Muscle layer of colon (tissue), 2 donors: ENCODE results near the gene ULBP2.
"Not testable (repeated sequence)": the region's sequence is repeated elsewhere in the genome, so short reads cannot be mapped to it uniquely, and the experiment has no call there.

ENCODE experiments used
- H3K27ac ChIP-seq: one replicate; pipeline ENCODE4 v1.7.0; 2013; ENCODE audit warnings: low read depth, mild to moderate bottlenecking, low read length, moderate library complexity
- H3K27me3 ChIP-seq, 2 donors: one replicate each; pipeline ENCODE4 v1.7.0; 2013; ENCODE audit warnings: low read length in 2 of 2, mild to moderate bottlenecking in 2 of 2; ENCODE audit not compliant: insufficient read depth in 2 of 2, control insufficient read depth in 1 of 2
- H3K36me3 ChIP-seq: one replicate; pipeline ENCODE4 v1.7.0; 2013; ENCODE audit warnings: mild to moderate bottlenecking, low read length; ENCODE audit not compliant: insufficient read depth
- H3K4me1 ChIP-seq: one replicate; pipeline ENCODE4 v1.7.0; 2013; ENCODE audit warnings: mild to moderate bottlenecking, low read length; ENCODE audit not compliant: insufficient read depth
- H3K4me3 ChIP-seq, 2 donors: one replicate each; pipeline ENCODE4 v1.7.0; 2013; ENCODE audit warnings: low read length in 2 of 2, low read depth in 1 of 2, mild to moderate bottlenecking in 1 of 2, moderate library complexity in 1 of 2
- H3K9ac ChIP-seq: one replicate; pipeline ENCODE4 v1.7.0; 2013; ENCODE audit warnings: low read length
- H3K9me3 ChIP-seq: one replicate; pipeline ENCODE4 v1.7.0; 2013; ENCODE audit warnings: mild to moderate bottlenecking, low read length
- donor health status: abdominal sarcoma.
- donor health status: Adenocarcinoma of cecum.

Gene ULBP2

DNA sequence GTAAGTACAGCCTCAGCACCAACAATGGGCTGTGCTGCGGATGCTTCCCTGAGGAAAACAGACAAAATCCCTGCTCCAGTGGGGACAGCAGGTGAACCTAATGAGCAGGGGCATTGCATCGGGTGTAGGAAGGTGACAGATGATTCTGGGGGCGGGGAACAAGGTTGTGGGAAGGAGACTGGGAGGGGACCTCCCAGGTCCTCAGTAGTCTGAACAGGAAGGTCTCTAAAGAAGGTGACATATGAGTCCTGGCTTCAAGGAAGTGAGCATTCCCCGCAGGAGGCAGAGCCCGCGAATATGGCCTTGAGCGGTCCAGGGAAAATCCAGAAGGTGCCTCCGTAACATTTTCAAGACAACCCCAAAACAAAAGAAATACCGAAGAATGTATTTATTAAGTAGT is 41.3 kb downstream of the ULBP2 start:
- no peak overlapping the region for H3K27ac ChIP-seq
- peaks cover 7% of the 10 kb centered on the region for H3K9me3 ChIP-seq
- H3K27me3 ChIP-seq: peaks cover 43 to 67% of the 10 kb centered on the region in 2 donors
- H3K9ac ChIP-seq: no peak overlapping the region
- H3K4me3 ChIP-seq: no peak overlapping the region
- no peaks in the 10 kb centered on the region for H3K4me1 ChIP-seq
- no peaks in the 10 kb centered on the region for H3K36me3 ChIP-seq

DNA sequence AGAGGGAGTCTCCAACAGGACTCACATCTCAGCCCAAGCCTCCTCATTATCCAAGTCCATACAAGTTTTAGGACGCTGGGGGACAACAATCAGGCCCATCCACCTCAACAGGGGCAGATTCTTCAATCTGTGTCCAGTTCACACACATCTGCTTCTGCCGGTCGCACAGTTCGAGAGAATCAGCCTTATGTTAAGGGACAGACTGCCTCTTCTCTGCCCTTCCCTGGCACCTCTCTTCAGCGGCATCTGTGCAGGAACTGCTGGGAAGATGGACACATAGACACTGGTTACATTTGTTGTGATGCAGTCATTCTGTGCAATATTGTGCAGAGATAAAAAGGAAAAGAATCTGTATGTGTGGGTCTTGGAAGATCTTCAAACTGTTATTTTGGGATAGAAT is 43.0 kb downstream of the ULBP2 start:
- H3K4me3 ChIP-seq: no peak overlapping the region
- H3K4me1 ChIP-seq: peaks cover 3% of the 10 kb centered on the region
- no peaks in the 10 kb centered on the region for H3K36me3 ChIP-seq
- H3K9me3 ChIP-seq: peaks cover 17% of the 10 kb centered on the region
- H3K27ac ChIP-seq: no peak overlapping the region
- H3K9ac ChIP-seq: no peak overlapping the region
- H3K27me3 ChIP-seq: peaks cover 59 to 76% of the 10 kb centered on the region in 2 donors

DNA sequence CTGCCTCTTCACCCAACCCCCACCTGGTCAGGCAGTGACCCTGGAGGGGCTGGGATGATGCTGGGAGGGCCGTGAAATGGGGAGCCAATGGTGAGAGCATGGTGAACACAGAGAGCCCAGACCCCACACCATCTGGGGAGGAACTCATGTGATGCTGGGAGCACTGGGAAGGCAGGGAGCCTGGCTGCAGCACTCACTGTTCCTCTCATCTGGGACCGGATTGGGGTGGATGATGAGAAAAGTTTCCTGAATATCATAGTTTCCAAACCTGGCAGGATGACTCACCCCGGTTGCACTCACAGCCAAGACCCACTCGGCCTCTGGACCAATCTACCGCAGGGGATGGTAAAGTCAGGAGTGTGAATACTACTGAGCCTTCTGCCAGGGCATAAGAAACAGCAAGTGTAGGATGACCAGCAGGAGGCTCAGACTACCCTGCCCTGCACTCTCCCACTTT is 43.7 kb downstream of the ULBP2 start:
- Histone ChIP-seq H3K9ac (no peak overlapping the region), H3K27ac (no peak overlapping the region), H3K4me3 (no peak overlapping the region), H3K27me3 (peaks cover 65 to 79% of the 10 kb centered on the region in 2 donors), H3K9me3 (peaks cover 17% of the 10 kb centered on the region), H3K4me1 (peaks cover 10% of the 10 kb centered on the region), H3K36me3 (no peaks in the 10 kb centered on the region)

DNA sequence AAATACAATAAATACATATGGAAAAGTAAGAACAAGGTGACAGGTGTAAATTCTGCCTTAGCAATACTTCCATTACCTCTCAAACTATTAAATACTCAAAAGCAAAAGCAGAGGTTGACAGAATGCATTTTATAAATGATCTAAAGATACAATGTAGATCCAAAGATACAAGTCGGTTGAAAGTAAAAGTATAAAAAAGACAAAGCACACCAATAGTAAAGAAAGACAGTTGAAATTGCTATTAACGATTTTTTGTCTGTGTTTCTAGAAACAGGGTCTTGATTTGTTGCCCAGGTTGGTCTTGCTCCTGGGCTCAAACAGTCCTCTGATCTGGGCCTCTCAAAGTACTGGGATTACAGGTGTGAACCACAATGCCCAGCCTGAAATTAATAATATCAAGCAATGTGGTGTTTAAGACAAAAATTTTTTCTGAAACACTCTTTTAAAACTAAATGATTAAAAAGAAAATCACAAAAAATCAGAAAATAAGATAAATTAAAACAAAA is 45.8 kb downstream of the ULBP2 start:
- Histone ChIP-seq H3K9me3 (peaks cover 17% of the 10 kb centered on the region), H3K4me1 (peaks cover 20% of the 10 kb centered on the region), H3K27me3 (peaks cover 80 to 90% of the 10 kb centered on the region in 2 donors), H3K27ac (no peak overlapping the region), H3K9ac (no peak overlapping the region), H3K36me3 (no peaks in the 10 kb centered on the region), H3K4me3 (no peak overlapping the region)

DNA sequence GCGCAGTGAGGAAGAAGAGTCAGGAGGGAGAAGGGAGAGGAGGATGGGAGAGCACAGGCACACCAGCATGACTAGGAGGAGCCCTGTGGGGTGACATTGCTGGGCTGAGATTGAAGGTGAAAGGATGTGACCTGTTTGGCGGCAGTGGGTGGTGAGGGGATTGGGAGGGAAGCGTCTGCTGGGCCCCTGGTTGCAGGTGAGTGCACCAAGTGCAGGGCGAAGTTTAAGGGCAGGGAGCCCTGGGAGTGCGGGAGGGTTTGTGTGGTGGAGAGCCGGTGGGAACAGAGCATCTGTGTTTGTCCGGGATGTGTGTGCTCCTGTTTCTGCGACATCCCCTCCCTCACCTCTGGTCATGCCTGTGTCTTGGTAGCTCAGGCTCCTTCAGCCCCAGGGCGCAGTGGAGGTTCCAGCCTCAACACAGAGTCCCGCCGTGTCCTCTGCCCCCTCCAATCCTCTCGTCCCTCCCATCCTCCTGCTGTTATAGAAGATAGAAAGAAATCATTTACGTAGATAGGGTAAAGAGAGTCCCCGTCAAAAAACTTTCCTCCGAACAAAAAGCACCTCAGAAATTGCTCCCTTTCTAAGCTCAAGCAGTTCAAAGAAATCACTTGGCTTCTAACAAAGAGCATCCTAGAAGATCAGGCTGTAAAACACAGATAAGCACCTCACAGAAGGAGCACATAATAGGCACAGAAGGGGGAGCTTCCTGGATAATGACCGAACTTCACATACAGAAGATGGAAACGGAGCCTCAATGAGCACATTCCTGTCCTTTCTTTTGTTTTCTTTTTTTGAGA is 46.9 kb downstream of the ULBP2 start:
- H3K27ac ChIP-seq: no peak overlapping the region
- peaks cover 75 to 89% of the 10 kb centered on the region in 2 donors for H3K27me3 ChIP-seq
- no peak overlapping the region for H3K4me3 ChIP-seq

DNA sequence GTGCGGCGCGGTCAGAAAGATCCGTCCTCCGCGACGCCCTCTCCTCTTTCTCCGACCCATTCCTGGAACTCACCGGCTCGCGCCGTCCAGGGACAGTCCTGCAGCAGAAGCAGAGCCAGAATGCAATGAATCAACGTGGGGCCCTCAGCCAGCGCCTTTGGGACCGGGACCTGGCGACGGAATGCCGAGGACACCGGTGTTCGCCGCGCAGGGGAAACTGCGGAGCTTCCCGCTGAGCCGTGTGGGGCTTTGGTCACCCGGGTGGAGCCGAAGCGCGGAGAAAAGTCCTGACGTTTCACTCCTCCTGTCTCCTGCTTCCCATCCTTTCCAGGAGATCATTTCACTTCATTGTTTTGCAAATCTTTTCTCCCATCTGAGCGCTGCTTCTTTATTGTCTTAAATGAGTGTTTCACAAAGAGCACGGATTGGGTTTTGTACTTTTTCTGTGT is 48.4 kb downstream of the ULBP2 start:
- peaks cover 17% of the 10 kb centered on the region for H3K9me3 ChIP-seq
- no peaks in the 10 kb centered on the region for H3K36me3 ChIP-seq
- peaks cover 20% of the 10 kb centered on the region for H3K4me1 ChIP-seq
- H3K27me3 ChIP-seq: peaks cover 77 to 92% of the 10 kb centered on the region in 2 donors
- H3K9ac ChIP-seq: no peak overlapping the region
- no peak overlapping the region for H3K4me3 ChIP-seq
- no peak overlapping the region for H3K27ac ChIP-seq

More for the DNA sequence above, 46.9 kb downstream of the ULBP2 start:
- Histone ChIP-seq H3K36me3 (no peaks in the 10 kb centered on the region), H3K9ac (no peak overlapping the region), H3K4me1 (peaks cover 20% of the 10 kb centered on the region), H3K9me3 (peaks cover 17% of the 10 kb centered on the region)

DNA sequence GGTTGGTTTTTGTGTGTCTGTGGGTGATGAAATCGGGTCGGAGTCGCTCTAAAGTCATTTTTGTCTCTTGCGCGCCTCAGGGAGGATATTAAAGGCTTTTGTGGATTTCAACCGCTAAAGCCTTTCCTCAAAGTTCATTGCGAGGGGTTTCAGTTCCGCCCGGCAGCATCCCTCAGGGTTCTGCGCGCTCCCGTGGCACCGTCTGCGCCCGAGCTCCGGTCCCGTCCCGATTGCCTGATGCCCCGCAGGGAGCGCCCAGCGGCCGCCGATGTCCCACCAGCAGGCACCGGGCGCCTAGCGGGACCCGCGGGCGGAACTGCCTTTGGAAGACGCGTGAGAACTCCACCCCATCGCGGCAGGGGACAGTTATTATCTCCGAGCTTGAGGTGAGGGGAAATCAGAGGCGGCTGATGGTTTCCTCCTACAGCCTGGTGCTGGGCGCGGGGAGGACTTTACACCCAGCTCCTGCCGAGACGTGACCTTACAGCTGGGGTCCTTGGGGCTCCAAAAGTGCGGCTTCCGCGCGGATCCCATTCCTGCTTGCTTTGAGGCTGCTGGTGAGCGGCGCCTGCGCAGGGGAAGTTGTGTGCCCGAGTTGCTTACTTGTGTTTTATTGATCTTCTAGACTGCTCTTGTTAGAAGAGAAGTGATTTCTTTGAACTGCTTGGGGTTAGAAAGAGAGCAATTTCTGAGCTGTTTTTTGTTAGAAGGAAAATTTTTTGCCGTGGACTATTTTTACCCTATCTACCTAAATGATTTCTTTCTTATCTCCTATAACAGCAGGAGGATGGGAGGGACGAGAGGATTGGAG is 49.1 kb downstream of the ULBP2 start:
- no peak overlapping the region for H3K4me3 ChIP-seq
- peaks cover 17% of the 10 kb centered on the region for H3K9me3 ChIP-seq
- peaks cover 20% of the 10 kb centered on the region for H3K4me1 ChIP-seq
- no peak overlapping the region for H3K9ac ChIP-seq
- H3K27ac ChIP-seq: no peak overlapping the region
- peaks cover 75 to 92% of the 10 kb centered on the region in 2 donors for H3K27me3 ChIP-seq
- no peaks in the 10 kb centered on the region for H3K36me3 ChIP-seq

DNA sequence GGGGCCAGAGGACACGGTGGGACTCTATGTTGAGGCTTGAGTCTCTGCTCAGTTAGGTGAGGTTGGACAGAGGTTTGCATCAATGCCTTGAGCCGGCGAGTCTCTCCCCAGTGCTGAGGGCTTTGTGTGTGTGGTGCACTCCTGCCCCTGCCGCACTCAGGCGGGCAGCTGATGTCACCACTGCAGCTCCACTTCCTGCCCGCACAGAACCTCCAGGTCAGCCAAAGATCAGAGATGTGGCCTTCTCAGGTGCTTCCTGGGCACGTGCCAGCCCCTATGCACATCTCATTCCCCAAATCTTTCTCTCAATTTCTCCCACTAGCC is 49.6 kb downstream of the ULBP2 start:
- not testable (repeated sequence) for H3K36me3 ChIP-seq, H3K9ac ChIP-seq, H3K4me3 ChIP-seq, H3K27ac ChIP-seq
- H3K9me3 ChIP-seq: peaks cover 17% of the 10 kb centered on the region
- H3K4me1 ChIP-seq: peaks cover 20% of the 10 kb centered on the region
- H3K27me3 ChIP-seq: peaks cover 74 to 92% of the 10 kb centered on the region in 2 donors

DNA sequence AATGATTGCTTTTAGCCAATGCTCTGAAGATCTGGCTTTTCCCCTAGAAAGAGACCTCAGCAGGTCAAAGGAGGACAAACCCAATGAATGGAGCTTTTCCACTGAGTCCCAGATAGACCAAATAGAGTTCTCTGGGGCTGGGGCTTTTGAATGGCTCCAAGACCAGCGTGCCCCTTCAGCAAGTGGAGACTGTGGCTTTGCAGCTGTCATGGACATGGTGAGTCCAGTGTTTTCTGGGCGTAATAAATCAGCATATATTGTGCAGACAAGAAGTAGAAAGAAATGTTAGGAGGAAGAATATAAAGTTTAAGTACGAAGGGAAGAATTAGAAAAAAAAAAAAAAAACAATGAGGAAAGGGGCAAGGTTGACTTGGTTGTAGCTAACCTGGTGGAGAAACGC is 50.0 kb downstream of the ULBP2 start:
- Histone ChIP-seq H3K9ac (no peak overlapping the region), H3K4me1 (peaks cover 20% of the 10 kb centered on the region), H3K4me3 (no peak overlapping the region), H3K36me3 (no peaks in the 10 kb centered on the region), H3K27ac (no peak overlapping the region), H3K27me3 (peaks cover 72 to 89% of the 10 kb centered on the region in 2 donors), H3K9me3 (peaks cover 17% of the 10 kb centered on the region)

DNA sequence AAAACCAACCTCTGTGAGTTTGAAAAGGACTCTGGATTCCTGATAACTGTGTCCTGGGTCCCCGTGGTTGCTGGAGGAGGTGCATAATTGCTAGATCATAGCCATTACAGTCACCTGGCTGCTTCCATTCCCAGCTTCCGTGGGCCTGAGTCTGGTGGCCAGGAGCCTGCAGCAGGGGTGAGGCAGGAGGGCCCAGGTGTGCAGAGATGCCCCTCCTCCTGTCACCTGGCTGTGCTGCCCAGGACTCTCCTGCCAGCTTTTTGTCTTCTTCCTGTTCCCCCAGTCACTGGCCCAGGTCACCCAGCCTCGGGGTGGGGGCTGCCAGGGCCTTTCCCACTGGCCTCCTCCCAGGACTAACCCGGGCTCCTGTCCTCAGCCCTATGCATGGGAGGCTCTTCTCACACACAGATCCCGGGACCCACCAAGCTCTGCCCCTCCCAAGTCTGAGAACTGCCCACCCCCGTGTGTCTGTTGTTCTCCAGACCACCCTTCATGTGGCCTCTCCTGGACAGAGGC is 53.5 kb downstream of the ULBP2 start:
- no peaks in the 10 kb centered on the region for H3K36me3 ChIP-seq
- H3K4me1 ChIP-seq: peaks cover 12% of the 10 kb centered on the region
- no peaks in the 10 kb centered on the region for H3K9me3 ChIP-seq
- H3K9ac ChIP-seq: no peak overlapping the region
- H3K27ac ChIP-seq: no peak overlapping the region
- no peak overlapping the region for H3K4me3 ChIP-seq
- peaks cover 50 to 75% of the 10 kb centered on the region in 2 donors for H3K27me3 ChIP-seq

DNA sequence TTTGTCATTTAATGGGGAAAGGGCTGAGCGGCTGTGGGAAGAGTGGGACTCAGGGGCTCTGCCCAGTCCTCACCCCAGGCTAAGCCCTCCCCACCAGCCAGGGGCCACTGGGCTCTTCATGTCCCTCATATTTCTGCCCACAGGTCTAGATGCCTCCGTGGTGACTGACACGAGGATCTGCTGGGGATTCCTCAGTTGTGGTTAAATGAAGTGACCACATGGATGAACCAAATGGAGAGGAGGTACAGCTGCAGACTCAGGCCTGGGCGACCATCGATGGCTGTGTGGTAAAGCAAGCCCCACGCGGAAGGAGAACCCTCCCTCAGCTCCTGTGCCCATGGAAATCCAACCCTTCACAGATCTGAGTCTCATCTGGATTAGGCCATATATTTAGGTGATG is 54.2 kb downstream of the ULBP2 start:
- H3K9ac ChIP-seq: no peak overlapping the region
- no peak overlapping the region for H3K27ac ChIP-seq
- H3K36me3 ChIP-seq: no peaks in the 10 kb centered on the region
- H3K27me3 ChIP-seq: peaks cover 44 to 68% of the 10 kb centered on the region in 2 donors
- no peak overlapping the region for H3K4me3 ChIP-seq
- H3K9me3 ChIP-seq: no peaks in the 10 kb centered on the region
- peaks cover 5% of the 10 kb centered on the region for H3K4me1 ChIP-seq
